HG03045 (cell line): ENCODE results near the gene TMSB10.
A peak's percentile ranks its signal among the peaks of the same experiment; 100 is the strongest.
"Not testable (repeated sequence)": the region's sequence is repeated elsewhere in the genome, so short reads cannot be mapped to it uniquely, and the experiment has no call there.

Source experiments
- ATAC-seq: cut with Tn5 transposase; IDR thresholded peaks from one replicate; pipeline ENCODE4 v1.9.1; 2021; ENCODE audit warnings: mild to moderate bottlenecking, moderate library complexity; ENCODE audit not compliant: unreplicated experiment

Gene TMSB10

GRCh38 chr2:84901593-84902120 is 3.8 kb upstream of the TMSB10 start:
- no peak for ATAC-seq

DNA sequence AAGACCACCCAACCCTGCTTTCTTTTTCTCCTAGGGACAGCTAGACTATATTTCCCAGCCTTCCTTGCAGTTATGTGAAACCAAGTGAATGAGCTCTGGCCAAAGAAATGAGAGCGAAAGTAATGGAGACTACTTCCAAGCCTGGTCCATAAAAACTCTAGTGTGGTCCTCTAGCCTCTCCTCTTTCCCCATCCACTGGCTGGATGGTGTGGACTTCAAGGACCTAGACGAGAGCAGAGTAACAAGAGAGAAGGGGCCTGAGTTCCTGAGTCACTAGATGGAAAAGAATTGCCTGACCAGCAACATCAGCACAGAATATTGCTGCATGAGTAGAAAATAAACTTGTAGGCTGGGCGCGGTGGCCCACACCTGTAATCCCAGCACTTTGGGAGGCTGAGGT is 2.9 kb upstream of the TMSB10 start:
- no peak for ATAC-seq

- ATAC-seq: no peak
These were observed 1.3 kb upstream of the TMSB10 start for GRCh38 chr2:84904151-84904550.

GRCh38 chr2:84904717-84905174 is 710 bp upstream of the TMSB10 start:
- no peak for ATAC-seq

GRCh38 chr2:84906108-84906899 is 848 bp downstream of the TMSB10 start:
- ATAC-seq: peak; percentile 36

GRCh38 chr2:84906900-84907714 is 1.7 kb downstream of the TMSB10 start:
- no peak for ATAC-seq

DNA sequence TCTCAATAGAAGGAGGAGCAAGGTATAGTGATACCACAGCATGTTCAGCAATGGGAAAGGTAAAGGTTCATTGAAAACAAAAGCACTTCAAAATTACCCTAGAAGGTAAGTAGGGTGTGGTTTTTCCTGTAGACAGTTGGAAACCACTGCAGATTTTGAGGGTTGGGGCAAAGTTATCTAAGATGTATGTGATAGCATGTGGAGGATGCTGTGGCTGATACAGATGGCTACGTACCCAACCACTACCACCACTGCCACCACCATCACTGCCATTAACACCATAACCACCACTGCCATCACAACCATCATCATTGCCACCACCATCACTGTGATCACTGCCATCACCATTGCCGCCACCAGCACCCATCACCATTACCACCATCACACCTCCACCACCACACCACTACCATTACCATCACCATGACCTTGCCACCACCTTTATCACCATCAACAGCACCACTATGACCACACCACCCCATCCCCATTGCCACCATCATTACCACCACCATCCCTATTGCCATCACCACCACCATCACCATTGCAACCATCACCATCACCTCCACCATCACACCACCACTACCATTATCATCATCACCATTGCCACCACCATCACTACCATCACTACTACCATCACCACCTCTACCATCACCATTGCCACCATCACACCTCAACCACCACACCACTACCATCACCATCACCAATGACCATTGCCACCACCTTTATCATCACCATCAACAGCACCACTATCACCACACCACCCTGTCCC is 3.7 kb downstream of the TMSB10 start:
- no peak for ATAC-seq

GRCh38 chr2:84911135-84911678 is 5.8 kb downstream of the TMSB10 start:
- ATAC-seq: no peak

DNA sequence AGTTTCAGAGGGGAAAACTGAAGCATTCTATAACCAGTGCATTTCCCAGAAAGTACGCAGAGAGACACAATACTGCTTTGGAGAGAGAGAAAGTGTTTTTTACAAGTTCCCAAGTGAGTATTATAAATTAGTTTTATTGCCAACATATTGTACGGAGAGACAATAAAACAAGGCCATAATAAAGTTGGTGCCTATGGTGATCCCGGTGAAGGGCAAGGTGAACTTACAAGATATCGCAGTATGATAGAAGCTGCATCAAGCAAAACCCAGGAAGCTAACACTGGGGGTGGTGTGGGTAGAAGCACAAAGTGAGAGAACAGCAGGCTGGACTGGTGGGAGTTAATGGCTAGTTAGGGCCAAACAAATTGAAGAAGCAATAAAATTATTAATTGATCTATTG is 7.5 kb downstream of the TMSB10 start:
- ATAC-seq: no peak

DNA sequence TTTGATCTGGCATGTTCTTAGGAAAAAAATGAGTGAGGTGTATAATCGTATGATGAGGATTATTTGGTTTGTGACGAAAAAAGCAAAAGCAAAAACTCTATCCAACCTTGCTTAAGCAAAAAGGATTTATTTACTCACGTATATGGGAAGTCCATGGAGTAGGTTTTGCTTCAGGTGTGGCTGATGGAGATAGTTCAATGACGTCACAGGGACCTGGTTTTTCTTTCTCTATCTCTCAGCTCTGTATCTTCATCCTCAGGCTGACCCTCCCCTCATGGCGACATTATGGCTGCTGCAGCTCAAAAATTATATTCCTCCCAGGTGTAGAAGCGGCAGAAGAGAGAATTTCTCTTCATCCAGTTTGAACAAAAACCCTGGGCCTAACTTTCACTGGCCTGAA is 8.9 kb downstream of the TMSB10 start:
- ATAC-seq: no peak

DNA sequence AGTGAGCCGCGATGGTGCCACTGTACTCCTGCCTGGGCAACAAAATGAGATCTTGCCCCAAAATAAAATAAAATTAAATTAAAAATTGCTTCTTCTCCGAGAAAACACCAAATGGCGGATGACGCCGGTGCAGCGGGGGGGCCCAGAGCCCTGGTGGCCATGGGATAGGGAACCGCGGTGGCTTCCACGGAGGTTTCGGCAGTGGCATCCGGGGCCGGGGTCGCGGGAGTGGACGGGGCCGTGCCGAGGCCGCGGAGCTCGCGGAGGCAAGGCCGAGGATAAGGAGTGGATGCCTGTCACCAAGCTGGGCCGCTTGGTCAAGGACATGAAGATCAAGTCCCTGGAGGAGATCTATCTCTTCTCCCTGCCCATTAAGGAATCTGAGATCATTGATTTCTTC is 10.2 kb downstream of the TMSB10 start:
- not testable (repeated sequence) for ATAC-seq

GRCh38 chr2:84917821-84918220 is 12.4 kb downstream of the TMSB10 start:
- ATAC-seq: not testable (repeated sequence)

DNA sequence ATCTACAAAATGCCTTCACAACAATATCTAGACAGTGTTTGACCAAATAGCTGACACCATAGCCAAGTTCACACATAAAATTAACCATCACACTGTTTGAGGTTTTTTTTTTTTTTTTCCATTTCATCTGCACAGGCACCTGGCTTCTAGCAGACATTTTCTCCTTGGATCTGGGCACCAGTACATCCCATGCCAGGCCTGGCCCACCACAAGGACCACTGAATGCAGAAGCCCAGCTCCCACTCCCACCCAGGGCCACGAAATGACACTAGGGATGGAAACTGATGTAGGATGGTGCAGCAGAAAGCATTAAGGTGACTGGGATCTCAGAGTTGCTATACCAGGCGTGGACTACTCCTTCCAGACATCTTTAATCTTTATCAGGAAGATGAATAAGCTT is 13.0 kb downstream of the TMSB10 start:
- ATAC-seq: no peak

- peak; percentile 41 for ATAC-seq
These were observed 14.6 kb downstream of the TMSB10 start for GRCh38 chr2:84919885-84920580.

DNA sequence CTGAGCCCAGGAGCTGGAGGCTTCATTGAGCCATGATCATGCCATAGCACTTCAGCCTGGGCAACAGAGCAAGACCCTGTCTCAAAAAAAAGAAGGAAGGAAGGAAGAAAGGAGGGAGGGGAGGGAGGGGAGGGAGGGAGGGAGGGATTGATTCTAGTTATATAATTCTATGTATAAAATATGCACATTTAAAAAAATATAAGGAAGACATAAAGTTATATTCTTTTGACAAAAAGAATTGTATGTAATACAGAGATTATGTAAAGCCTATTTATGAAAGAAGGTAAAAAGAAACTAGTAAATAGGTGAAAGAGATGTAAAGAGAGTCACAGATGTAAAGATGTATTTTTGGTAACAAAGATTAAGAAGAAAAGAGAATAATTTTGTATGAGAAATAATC is 17.6 kb downstream of the TMSB10 start:
- no peak for ATAC-seq

GRCh38 chr2:84924173-84925106 is 19.0 kb downstream of the TMSB10 start:
- peak; percentile 33 for ATAC-seq

- no peak for ATAC-seq
These were observed 19.9 kb downstream of the TMSB10 start for GRCh38 chr2:84925336-84925723.

DNA sequence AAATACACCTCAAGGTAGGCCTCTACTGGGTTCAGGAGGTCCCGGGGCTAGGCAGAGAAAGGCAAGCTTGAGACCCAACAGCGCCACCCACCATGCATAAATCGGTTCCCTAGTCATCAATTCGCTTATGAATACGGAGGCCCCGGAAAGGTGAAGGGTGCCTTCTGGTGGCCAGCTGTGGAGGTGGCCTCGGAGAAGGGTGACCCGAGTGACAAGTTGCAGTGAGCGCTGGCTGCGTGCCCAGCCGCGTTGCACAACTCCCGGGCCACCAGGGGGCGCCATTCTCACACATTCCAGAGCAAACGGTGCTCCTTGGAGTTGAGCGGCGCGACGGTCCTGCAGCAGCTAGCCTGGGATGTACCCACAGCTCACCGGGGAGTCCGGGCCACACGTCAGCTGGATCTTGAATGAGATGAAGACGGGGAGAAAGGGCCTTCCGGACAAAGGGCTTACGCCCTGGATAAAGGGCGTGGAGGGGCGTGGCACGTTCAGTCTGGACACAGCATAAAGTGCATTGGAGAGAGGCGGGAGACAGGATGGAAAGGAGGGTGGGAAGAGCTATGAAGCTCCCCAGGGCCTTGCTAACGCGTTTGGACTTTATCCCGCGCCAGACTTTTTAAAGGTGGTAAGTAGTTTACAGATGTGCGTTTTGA is 20.4 kb downstream of the TMSB10 start:
- ATAC-seq: peak; percentile 80

DNA sequence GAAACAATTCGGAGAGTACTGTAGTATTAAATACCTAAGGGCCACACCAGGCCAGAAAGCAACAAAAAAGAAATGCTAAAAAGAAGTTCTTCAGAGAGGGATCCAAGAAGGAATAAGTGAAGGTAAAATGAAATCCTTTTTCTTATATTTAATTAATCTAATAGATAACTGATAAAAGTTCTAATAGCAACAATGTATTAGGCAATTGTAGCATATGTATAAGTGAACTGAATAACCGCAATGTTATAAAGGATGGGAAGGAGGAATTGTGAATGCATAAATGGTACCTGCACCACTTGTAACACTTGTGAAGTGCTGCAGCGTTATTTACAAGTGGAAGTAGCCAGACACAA is 21.8 kb downstream of the TMSB10 start:
- no peak for ATAC-seq
